Prostate gland (tissue), 2 donors: ENCODE results near the gene NNT.

ENCODE experiments used
- POLR2A ChIP-seq: fragments of 450-650 bp; IDR thresholded peaks from one replicate; pipeline ENCODE4 v1.6.1; 2016; ENCODE audit warnings: antibody characterized with exemption, mild to moderate bottlenecking
- POLR2AphosphoS5 ChIP-seq: sonication (generic); formaldehyde crosslinking; IDR thresholded peaks from one replicate; pipeline ENCODE4 v1.6.1; 2017; ENCODE audit warnings: antibody characterized with exemption
- TF ChIP-seq, protein P1 (sequence below), 4 experiments: fragments of 200-600 bp in 2 of 4; fragments of 450-650 bp in 2 of 4; sonication (generic) in 2 of 4; IDR thresholded peaks; 1 replicate in 3 of 4; 2 replicates in 1 of 4; pipeline ENCODE4 v1.5.1; 2016 to 2019; ENCODE audit warnings: antibody characterized with exemption in 4 of 4, mild to moderate bottlenecking in 2 of 4, moderate library complexity in 2 of 4

DNA sequence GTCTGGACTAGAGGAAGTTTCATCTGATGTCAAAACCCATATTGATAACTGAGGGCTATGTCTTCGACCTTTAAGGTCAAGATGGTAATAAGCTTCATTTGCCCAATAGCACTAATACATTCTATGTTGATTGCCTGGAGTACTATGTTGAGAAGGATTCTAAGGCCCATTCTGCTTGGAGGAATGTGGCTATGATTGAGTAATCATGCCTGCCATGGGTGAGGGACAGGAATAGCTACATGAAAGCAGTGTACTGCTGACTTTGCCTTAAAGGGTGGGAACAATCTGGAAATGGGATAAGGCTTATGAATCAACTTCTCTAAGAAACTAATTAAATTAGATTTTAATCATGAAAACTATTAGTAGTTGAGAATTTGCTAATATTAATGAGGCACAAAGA is 13.6 kb downstream of the NNT start:
- TF ChIP-seq, protein P1, sequence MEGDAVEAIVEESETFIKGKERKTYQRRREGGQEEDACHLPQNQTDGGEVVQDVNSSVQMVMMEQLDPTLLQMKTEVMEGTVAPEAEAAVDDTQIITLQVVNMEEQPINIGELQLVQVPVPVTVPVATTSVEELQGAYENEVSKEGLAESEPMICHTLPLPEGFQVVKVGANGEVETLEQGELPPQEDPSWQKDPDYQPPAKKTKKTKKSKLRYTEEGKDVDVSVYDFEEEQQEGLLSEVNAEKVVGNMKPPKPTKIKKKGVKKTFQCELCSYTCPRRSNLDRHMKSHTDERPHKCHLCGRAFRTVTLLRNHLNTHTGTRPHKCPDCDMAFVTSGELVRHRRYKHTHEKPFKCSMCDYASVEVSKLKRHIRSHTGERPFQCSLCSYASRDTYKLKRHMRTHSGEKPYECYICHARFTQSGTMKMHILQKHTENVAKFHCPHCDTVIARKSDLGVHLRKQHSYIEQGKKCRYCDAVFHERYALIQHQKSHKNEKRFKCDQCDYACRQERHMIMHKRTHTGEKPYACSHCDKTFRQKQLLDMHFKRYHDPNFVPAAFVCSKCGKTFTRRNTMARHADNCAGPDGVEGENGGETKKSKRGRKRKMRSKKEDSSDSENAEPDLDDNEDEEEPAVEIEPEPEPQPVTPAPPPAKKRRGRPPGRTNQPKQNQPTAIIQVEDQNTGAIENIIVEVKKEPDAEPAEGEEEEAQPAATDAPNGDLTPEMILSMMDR (IDR thresholded peaks at IDR 0.05) = no peak
- TF ChIP-seq POLR2AphosphoS5 (no peak), POLR2A (no peak)
